HFF-Myc (cell line): ENCODE data around the gene ECHS1.

ENCODE experiments used
- DNase-seq: peaks from one replicate; pipeline ENCODE4 v3.0.0-alpha.2; 2011; ENCODE audit warnings: low read depth; ENCODE audit errors: extremely low read depth
- H3K4me3 ChIP-seq: replicated peaks from 2 replicates; pipeline ENCODE4 v1.5.1; 2011; ENCODE audit warnings: low read depth, mild to moderate bottlenecking, control low read depth, low read length
- CTCF ChIP-seq: IDR thresholded peaks from 2 replicates; pipeline ENCODE4 v1.5.1; 2012; ENCODE audit warnings: mild to moderate bottlenecking, low read depth, low read length, control low read depth; ENCODE audit errors: missing control alignments

ECHS1 gene

GRCh38 chr10:133397938-133398337 is 24.8 kb upstream of the ECHS1 start:
- no peak for TF ChIP-seq CTCF
- H3K4me3 ChIP-seq: no peak overlapping the region
- no peak for DNase-seq

GRCh38 chr10:133396035-133396624 is 23.0 kb upstream of the ECHS1 start:
- no peak for TF ChIP-seq CTCF
- DNase-seq: no peak
- H3K4me3 ChIP-seq: no peak overlapping the region

GRCh38 chr10:133394801-133395221 is 21.7 kb upstream of the ECHS1 start:
- H3K4me3 ChIP-seq: peak overlapping the region; percentile 93
- DNase-seq: no peak
- TF ChIP-seq CTCF: no peak

- no peak for TF ChIP-seq CTCF
- H3K4me3 ChIP-seq: peak within 1 kb of the TSS; percentile 93
- peak; percentile 63 for DNase-seq
These were observed 21.0 kb upstream of the ECHS1 start, which contains the start of gene MTG1 for GRCh38 chr10:133394064-133394663. TSS of gene MTG1 (plus strand) at chr10:133394157. CDS start at chr10:133394221, 64 bp downstream.

GRCh38 chr10:133393401-133394063 is 20.4 kb upstream of the ECHS1 start:
- DNase-seq: no peak
- H3K4me3 ChIP-seq: peak overlapping the region; percentile 93
- no peak for TF ChIP-seq CTCF

GRCh38 chr10:133391761-133392518 is 18.8 kb upstream of the ECHS1 start:
- H3K4me3 ChIP-seq: no peak overlapping the region
- TF ChIP-seq CTCF: no peak

More at GRCh38 chr10:133391761-133392518, 18.8 kb upstream of the ECHS1 start:
- no peak for DNase-seq
